ENCODE measurements around the gene UGT1A8.
"Not testable (repeated sequence)": the region's sequence is repeated elsewhere in the genome, so short reads cannot be mapped to it uniquely, and the experiment has no call there.

The UGT1A8 gene

GRCh38 chr2:233643128-233643527 is 25.7 kb downstream of the UGT1A8 start:
- FAIRE-seq, result no peak

- not testable (repeated sequence) for FAIRE-seq
Observed at GRCh38 chr2:233646033-233646432, 28.6 kb downstream of the UGT1A8 start.

- FAIRE-seq, result no peak
Observed at GRCh38 chr2:233650981-233651380, 33.5 kb downstream of the UGT1A8 start.

GRCh38 chr2:233651430-233651829 is 34.0 kb downstream of the UGT1A8 start:
- FAIRE-seq, result no peak

- FAIRE-seq, result no peak
Observed at GRCh38 chr2:233654501-233654900, 37.1 kb downstream of the UGT1A8 start.

- no peak for FAIRE-seq
Observed at GRCh38 chr2:233655043-233655442, 37.6 kb downstream of the UGT1A8 start.

GRCh38 chr2:233655943-233656342 is 38.5 kb downstream of the UGT1A8 start:
- FAIRE-seq, result not testable (repeated sequence)

GRCh38 chr2:233656443-233656842 is 39.0 kb downstream of the UGT1A8 start:
- no peak for FAIRE-seq

GRCh38 chr2:233658610-233659009 is 41.2 kb downstream of the UGT1A8 start:
- no peak for FAIRE-seq

GRCh38 chr2:233663911-233664310 is 46.5 kb downstream of the UGT1A8 start:
- FAIRE-seq, result no peak

- FAIRE-seq, result no peak
Observed at GRCh38 chr2:233668605-233669260, 51.3 kb downstream of the UGT1A8 start.

GRCh38 chr2:233671290-233672161 is 54.1 kb downstream of the UGT1A8 start, which contains the start of gene UGT1A9:
UGT1A9 (plus strand) TSS chr2:233671898; CDS start chr2:233671935, 37 bp downstream.
- FAIRE-seq, result no peak

- no peak for FAIRE-seq
Observed at GRCh38 chr2:233672886-233673285, 55.5 kb downstream of the UGT1A8 start.

- no peak for FAIRE-seq
Observed at GRCh38 chr2:233673896-233674295, 56.5 kb downstream of the UGT1A8 start.

GRCh38 chr2:233674314-233674713 is 56.9 kb downstream of the UGT1A8 start:
- no peak for FAIRE-seq

- no peak for FAIRE-seq
Observed at GRCh38 chr2:233674995-233675394, 57.6 kb downstream of the UGT1A8 start.

GRCh38 chr2:233676046-233676445 is 58.6 kb downstream of the UGT1A8 start:
- no peak for FAIRE-seq

GRCh38 chr2:233679196-233679595 is 61.8 kb downstream of the UGT1A8 start:
- no peak for FAIRE-seq

GRCh38 chr2:233680361-233681045 is 63.1 kb downstream of the UGT1A8 start:
- FAIRE-seq, result no peak

- no peak for FAIRE-seq
Observed at GRCh38 chr2:233681521-233682099, 64.2 kb downstream of the UGT1A8 start, which contains the start of gene UGT1A7. UGT1A7 (plus strand) TSS chr2:233681901; CDS start chr2:233681938, 37 bp downstream.

GRCh38 chr2:233684640-233685039 is 67.2 kb downstream of the UGT1A8 start:
- FAIRE-seq, result peak; percentile 17

- no peak for FAIRE-seq
Observed at GRCh38 chr2:233686928-233687327, 69.5 kb downstream of the UGT1A8 start.

GRCh38 chr2:233688341-233688740 is 70.9 kb downstream of the UGT1A8 start:
- FAIRE-seq, result no peak

Data from G401.6 (cell line).